BLaER1 (cell line): Measurements from ENCODE around the gene IQGAP2.

Experiments
- H3K27ac ChIP-seq: shearing (Covaris generic); formaldehyde crosslinking; 2 replicates; pipeline ENCODE4 v1.8.1; 2022
- H3K27me3 ChIP-seq: shearing (Covaris generic); formaldehyde crosslinking; 2 replicates; pipeline ENCODE4 v1.8.1; 2022
- H3K36me3 ChIP-seq: shearing (Covaris generic); formaldehyde crosslinking; 2 replicates; pipeline ENCODE4 v1.8.1; 2022
- H3K4me1 ChIP-seq: shearing (Covaris generic); formaldehyde crosslinking; 2 replicates; pipeline ENCODE4 v1.8.1; 2022
- H3K4me2 ChIP-seq: shearing (Covaris generic); formaldehyde crosslinking; 2 replicates; pipeline ENCODE4 v1.8.1; 2022
- H3K4me3 ChIP-seq: shearing (Covaris generic); formaldehyde crosslinking; 2 replicates; pipeline ENCODE4 v1.8.1; 2022
- H3K9ac ChIP-seq: shearing (Covaris generic); formaldehyde crosslinking; 2 replicates; pipeline ENCODE4 v1.8.1; 2022
- H3K9me3 ChIP-seq: shearing (Covaris generic); formaldehyde crosslinking; 2 replicates; pipeline ENCODE4 v1.8.1; 2022
- H4K20me1 ChIP-seq: shearing (Covaris generic); formaldehyde crosslinking; 2 replicates; pipeline ENCODE4 v1.8.1; 2022
- Cebpa-rat ChIP-seq: shearing (Covaris generic); IDR thresholded peaks from 2 replicates; pipeline ENCODE4 v1.8.1; 2022

The IQGAP2 gene

GRCh38 chr5:76524101-76524835, 121.2 kb downstream of the IQGAP2 start:
- Histone ChIP-seq H3K36me3 (no peaks in the 10 kb centered on the region), H3K4me1 (peaks cover 74% of the 10 kb centered on the region), H3K9me3 (no peaks in the 10 kb centered on the region; the same call in 1 of the 2 replicates), H3K27me3 (no peaks in the 10 kb centered on the region), H3K9ac (no peak overlapping the region), H3K4me2 (peak overlapping the region; percentile 44), H4K20me1 (no peaks in the 10 kb centered on the region), H3K27ac (peak overlapping the region; percentile 7; the same call in 1 of the 2 replicates), H3K4me3 (no peak overlapping the region)
- no peak for TF ChIP-seq Cebpa-rat

DNA sequence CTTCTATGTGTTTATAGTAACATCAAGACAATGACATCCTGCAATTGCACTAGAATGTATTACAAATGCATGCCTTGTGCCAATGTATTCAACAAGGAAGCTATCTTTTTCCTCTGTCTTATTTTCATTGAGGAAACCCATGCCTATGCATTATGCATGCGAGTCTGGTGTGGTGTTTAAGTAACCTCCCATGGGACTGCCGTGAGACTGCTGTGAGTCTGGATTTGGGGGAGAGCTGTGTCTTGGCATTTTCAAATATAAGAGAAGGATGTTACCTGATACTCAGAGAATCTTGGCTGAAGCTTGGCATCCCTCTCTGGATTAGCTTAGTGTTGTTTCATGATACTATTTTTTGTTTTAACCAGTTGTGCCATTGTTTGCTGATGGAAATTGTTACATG, 121.8 kb downstream of the IQGAP2 start:
- no peak overlapping the region for H3K27ac ChIP-seq

GRCh38 chr5:76525956-76526355, 122.9 kb downstream of the IQGAP2 start:
- H3K4me2 ChIP-seq, result peak overlapping the region; percentile 44; the same call in 1 of the 2 replicates
- H3K9me3 ChIP-seq, result no peaks in the 10 kb centered on the region
- H3K4me3 ChIP-seq, result no peak overlapping the region
- H3K27me3 ChIP-seq, result no peaks in the 10 kb centered on the region
- H3K9ac ChIP-seq, result no peak overlapping the region
- H3K36me3 ChIP-seq, result no peaks in the 10 kb centered on the region
- no peaks in the 10 kb centered on the region for H4K20me1 ChIP-seq
- H3K27ac ChIP-seq, result no peak overlapping the region
- peaks cover 82% of the 10 kb centered on the region for H3K4me1 ChIP-seq
- TF ChIP-seq Cebpa-rat, result no peak

More for the DNA sequence above, 121.8 kb downstream of the IQGAP2 start:
- no peak overlapping the region for H3K4me3 ChIP-seq
- H4K20me1 ChIP-seq, result no peaks in the 10 kb centered on the region
- no peaks in the 10 kb centered on the region for H3K36me3 ChIP-seq
- no peaks in the 10 kb centered on the region for H3K27me3 ChIP-seq
- no peak for TF ChIP-seq Cebpa-rat
- no peak overlapping the region for H3K9ac ChIP-seq
- peak overlapping the region; percentile 44 for H3K4me2 ChIP-seq
- peaks cover 79% of the 10 kb centered on the region for H3K4me1 ChIP-seq
- H3K9me3 ChIP-seq, result no peaks in the 10 kb centered on the region; the same call in 1 of the 2 replicates

- Histone ChIP-seq H3K9me3 (peaks cover 5% of the 10 kb centered on the region), H3K4me2 (0 out of 2 replicates have a peak overlapping the region, but pooled peaks have one; percentile 1), H3K36me3 (peaks cover 4% of the 10 kb centered on the region; the same call in 1 of the 2 replicates), H3K4me3 (no peak overlapping the region), H4K20me1 (no peaks in the 10 kb centered on the region), H3K27me3 (no peaks in the 10 kb centered on the region), H3K27ac (no peak overlapping the region), H3K9ac (no peak overlapping the region), H3K4me1 (peaks cover 76% of the 10 kb centered on the region)
- TF ChIP-seq Cebpa-rat, result no peak
Observed at GRCh38 chr5:76526950-76527583, 124.0 kb downstream of the IQGAP2 start.

DNA sequence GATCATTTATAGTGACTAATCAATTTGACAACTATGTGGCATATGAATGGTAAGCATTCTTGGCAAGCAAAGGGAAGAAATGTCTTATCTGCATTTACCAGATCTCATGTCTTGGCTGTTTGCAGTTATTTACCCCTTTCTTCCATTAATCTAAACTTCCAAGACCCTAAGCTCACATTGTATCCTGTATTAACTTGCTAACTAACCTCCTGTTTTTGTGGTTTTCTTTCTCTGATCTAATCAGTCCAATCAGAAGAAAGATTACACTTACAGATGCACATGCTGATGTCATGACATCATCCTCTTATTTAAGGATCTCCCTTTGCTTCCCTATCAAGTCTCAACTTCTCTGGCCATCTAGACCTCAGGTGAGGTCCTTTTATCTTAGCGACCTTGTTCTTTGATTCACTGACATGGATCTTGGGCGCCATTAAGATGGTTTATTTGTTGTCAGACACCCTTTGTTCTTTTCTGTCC, 124.6 kb downstream of the IQGAP2 start:
- H3K4me1 ChIP-seq, result peaks cover 73% of the 10 kb centered on the region
- H3K27me3 ChIP-seq, result no peaks in the 10 kb centered on the region
- peaks cover 8% of the 10 kb centered on the region; the same call in 1 of the 2 replicates for H3K36me3 ChIP-seq
- H3K27ac ChIP-seq, result no peak overlapping the region
- TF ChIP-seq Cebpa-rat, result no peak
- H3K9me3 ChIP-seq, result peaks cover 5% of the 10 kb centered on the region
- H3K9ac ChIP-seq, result no peak overlapping the region
- no peak overlapping the region for H3K4me3 ChIP-seq
- 0 out of 2 replicates have a peak overlapping the region, but pooled peaks have one; percentile 1 for H3K4me2 ChIP-seq
- H4K20me1 ChIP-seq, result no peaks in the 10 kb centered on the region

DNA sequence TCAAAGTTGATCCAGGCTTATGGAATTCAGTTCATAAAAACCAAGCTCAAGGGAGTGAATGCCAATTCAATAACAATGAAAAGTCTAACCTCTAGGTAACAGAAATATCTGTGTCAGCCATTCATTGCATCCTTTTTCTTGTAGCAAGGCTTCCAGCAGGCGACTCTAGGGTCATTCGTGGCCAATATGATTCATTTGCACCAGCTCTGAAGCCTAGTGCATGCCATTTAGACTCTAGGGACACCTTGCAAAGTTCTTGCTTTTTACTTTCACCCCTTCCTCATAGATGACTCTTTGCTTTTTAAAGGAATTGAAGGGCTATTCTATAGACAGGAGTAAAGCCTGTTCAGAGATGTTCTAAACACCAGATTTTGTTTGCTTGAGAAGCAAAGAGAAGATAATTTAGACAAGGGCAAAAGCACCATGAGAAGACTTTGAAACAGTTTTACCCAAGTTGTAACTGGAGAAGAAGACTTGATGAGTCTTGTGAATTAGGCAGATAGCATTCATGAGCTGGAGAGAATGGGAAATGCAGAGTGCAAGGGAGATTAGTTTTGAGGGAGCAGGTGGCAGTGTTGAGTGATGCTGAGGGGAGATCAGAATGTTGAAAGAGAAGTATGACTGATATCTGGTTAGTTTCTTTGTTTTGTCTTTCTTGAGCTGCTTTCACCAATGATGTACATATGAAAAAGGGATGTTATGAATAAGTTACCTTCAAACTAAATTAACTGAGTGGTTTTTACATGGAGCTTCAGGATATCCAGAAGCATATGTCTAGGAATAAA, 125.7 kb downstream of the IQGAP2 start:
- Histone ChIP-seq H4K20me1 (no peaks in the 10 kb centered on the region), H3K4me1 (peaks cover 70% of the 10 kb centered on the region), H3K9ac (no peak overlapping the region), H3K4me3 (no peak overlapping the region), H3K9me3 (peaks cover 5% of the 10 kb centered on the region), H3K27me3 (no peaks in the 10 kb centered on the region), H3K27ac (no peak overlapping the region), H3K36me3 (peaks cover 10% of the 10 kb centered on the region; the same call in 1 of the 2 replicates), H3K4me2 (no peak overlapping the region)
- TF ChIP-seq Cebpa-rat, result no peak

DNA sequence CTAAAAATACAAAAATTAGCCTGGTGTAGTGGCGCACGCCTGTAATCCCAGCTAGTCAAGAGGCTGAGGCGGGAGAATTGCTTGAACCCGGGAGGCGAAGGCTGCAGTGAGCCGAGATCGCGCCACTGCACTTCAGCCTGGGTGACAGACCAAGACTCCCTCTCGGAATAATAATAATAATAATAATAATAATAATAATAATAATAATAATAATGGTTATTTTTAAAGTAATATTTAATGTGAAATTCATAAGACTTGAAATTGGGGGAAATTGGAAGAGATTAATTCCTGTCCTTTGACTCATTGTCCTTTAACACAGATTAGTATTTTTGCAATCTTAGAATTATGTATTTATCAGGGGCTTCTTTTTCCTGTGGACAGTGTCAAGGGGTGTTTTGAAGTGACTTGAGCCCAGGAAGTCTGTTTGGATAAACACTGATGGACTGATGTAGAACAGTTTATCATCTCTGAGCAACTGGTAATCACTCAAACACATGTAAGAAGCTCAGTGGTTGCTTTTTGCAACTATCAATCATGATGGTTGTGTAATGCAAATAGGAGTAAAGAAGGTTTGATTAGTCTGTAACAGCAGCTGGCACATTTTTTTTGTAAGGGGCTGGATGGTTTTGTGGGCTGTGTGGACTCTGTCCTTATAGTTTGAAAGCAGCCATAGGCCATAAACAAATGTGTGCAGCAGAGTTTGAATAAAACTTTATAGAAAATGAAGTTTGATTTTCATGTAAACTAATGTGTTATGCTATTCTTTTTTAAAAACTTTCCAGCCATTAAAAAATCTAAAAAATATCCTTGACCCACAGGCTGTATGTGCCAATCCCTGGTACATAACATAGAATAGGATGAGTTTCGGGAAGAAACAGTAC, 126.6 kb downstream of the IQGAP2 start:
- Histone ChIP-seq H4K20me1 (no peaks in the 10 kb centered on the region), H3K27me3 (no peaks in the 10 kb centered on the region), H3K4me3 (no peak overlapping the region), H3K4me1 (peaks cover 60% of the 10 kb centered on the region), H3K4me2 (peak overlapping the region; percentile 55), H3K9ac (no peak overlapping the region), H3K36me3 (peaks cover 10% of the 10 kb centered on the region; the same call in 1 of the 2 replicates), H3K9me3 (peaks cover 5% of the 10 kb centered on the region), H3K27ac (peak overlapping the region; percentile 52; the same call in 1 of the 2 replicates)
- TF ChIP-seq Cebpa-rat, result no peak

GRCh38 chr5:76532052-76532451, 129.0 kb downstream of the IQGAP2 start:
- no peaks in the 10 kb centered on the region for H3K27me3 ChIP-seq
- no peaks in the 10 kb centered on the region for H4K20me1 ChIP-seq
- no peak overlapping the region for H3K9ac ChIP-seq
- no peak overlapping the region for H3K4me3 ChIP-seq
- H3K9me3 ChIP-seq, result peaks cover 5% of the 10 kb centered on the region
- no peak overlapping the region for H3K4me2 ChIP-seq
- peaks cover 15% of the 10 kb centered on the region for H3K36me3 ChIP-seq
- peaks cover 38% of the 10 kb centered on the region for H3K4me1 ChIP-seq
- no peak for TF ChIP-seq Cebpa-rat
- no peak overlapping the region for H3K27ac ChIP-seq

DNA sequence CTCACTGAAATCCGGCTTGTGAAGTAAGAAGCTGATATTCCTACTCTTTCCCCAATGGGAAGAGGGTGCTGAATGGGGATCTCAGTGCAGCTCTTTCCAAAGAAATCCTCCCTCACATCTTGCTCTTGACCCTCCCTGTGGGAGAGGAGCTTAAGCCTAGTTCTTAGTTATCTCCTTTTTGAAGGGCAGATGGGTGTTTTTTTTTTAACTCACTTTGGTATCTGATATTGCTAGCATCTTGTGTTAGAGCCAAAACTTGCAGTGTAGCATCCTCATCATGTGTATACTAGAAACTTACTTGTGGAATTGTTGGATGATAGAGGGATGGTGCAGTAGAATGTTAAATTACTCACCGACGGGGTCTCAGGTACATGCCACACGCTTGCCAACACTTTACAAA, 129.9 kb downstream of the IQGAP2 start:
- Histone ChIP-seq H3K27ac (no peak overlapping the region), H3K9ac (no peak overlapping the region), H3K4me1 (peaks cover 28% of the 10 kb centered on the region), H3K36me3 (peaks cover 15% of the 10 kb centered on the region), H3K27me3 (no peaks in the 10 kb centered on the region), H4K20me1 (no peaks in the 10 kb centered on the region), H3K4me3 (no peak overlapping the region), H3K4me2 (no peak overlapping the region), H3K9me3 (peaks cover 5% of the 10 kb centered on the region)
- no peak for TF ChIP-seq Cebpa-rat
